Aortic smooth muscle cell (primary cell): ENCODE results near the gene CABP2. TPM values are rescaled to one million over a fixed set of nuclear protein-coding genes. Genes with fewer than 3 reads are reported as not detected.

ENCODE experiments used
- total RNA-seq: library from RNA; depleted of rRNA; stranded (reverse); fragments of >200 nt; gene quantifications from 2 replicates; pipeline ENCODE4 v1.2.3, GENCODE V29; 2014

Gene CABP2
- total RNA-seq = not detected in 2 replicates

DNA sequence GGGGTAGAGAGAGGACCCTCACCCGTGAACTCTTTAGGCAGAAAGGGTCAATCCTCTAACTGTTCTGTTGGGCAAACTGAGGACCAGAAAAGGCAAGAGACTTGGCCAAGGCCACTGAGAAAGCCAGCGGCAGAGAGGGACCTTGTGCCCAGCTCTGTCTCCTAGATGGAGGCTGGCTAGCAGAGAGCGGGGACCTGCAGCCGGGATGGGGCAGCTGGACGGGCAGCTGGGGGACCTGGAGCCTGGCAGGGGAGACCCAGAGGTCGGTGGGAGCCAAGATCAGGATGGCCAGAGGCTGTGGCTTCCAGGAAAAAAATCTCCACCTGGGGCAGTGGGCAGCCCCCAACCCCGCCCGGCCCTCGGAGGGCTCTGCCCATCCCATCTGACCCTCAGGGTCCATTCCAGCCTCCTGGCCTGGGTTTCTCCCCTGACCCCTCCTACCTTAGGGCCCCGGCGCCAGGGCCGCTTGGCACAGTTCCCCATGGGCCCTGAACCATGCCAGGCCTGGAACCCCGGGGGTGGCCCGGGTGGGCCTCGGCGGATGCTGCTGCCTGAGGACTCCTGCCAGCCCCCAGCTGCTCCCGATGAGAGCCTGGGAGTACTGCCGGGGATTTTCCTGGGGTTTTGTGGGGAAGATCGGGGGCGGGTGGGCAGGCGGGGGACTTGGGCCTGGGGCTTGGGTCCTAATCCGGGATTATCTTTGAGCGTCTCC, at the start of gene CABP2:
CABP2 (minus strand) TSS at position 603 of the 712 bp plus-strand sequence; CDS start at position 483, 120 bp downstream.

DNA sequence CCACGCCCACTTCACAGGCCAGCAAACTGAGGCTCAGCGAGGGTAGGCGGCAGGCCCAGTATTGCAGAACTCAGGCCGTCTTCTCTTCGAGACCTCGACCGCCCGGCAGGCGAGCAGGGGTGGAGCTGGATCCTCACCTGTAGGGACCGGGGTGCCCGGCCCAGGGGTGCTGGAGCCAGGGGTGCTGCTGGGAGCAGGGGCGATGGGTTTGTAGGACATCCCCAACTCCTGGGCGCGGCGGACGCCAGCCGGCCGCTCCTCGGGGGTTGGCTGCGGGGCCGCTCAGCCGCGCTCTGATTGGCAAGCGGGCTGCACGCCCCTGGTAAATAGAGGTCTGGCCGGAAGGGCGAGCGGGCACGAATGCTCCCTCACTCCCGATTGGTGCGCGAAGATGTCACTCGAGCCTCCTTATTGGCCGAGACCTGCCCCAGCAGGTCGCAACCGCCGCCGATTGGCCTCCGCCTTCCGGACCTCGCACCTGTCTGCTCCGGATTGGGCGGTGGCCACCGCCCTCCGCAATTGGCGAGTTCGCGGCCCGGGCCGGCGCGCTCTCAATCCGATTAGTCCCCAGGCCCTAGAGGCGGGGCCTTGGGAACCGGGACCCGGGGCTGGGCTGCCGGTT, 15.3 kb downstream of the CABP2 start, which contains the start of gene CDK2AP2:
CDK2AP2 (minus strand) TSS at position 299 of the 622 bp plus-strand sequence; CDS start at position 219, 80 bp downstream.

DNA sequence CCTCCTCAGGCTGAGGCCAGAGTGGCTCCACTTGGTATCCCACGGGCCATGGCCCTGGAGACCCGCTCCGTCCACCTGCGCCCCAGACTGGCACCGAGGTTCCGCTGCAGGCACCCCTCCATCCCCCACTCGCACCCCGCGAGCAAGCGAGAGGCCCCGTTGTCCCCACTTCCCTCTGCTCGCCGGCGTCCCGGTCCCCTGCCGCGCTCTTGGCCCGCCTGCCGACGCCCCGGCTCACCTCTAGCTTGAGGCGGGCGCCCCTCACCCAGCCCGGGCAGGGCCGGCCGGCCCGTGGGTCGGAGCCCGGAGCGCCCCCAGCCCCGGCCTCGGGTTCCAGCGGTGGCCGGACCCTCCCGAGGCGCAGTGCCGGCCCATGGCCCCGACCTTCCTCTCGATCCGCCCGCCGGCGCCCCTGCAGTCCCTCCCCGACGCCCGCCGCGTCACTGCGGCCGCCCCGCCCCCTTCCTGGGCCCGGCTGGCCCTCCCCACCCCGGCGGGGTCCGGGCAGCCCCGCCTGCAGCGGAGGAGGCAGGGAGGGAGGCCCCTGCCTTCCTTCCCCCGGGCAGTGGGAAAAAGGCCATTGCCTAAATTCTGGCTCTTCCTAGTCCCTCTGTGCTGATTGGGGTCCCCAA, 18.2 kb downstream of the CABP2 start, which contains the start of gene PITPNM1:
PITPNM1 (minus strand) TSS at position 414 of the 632 bp plus-strand sequence. CDS start 1,183 bp downstream, outside the sequence.

DNA sequence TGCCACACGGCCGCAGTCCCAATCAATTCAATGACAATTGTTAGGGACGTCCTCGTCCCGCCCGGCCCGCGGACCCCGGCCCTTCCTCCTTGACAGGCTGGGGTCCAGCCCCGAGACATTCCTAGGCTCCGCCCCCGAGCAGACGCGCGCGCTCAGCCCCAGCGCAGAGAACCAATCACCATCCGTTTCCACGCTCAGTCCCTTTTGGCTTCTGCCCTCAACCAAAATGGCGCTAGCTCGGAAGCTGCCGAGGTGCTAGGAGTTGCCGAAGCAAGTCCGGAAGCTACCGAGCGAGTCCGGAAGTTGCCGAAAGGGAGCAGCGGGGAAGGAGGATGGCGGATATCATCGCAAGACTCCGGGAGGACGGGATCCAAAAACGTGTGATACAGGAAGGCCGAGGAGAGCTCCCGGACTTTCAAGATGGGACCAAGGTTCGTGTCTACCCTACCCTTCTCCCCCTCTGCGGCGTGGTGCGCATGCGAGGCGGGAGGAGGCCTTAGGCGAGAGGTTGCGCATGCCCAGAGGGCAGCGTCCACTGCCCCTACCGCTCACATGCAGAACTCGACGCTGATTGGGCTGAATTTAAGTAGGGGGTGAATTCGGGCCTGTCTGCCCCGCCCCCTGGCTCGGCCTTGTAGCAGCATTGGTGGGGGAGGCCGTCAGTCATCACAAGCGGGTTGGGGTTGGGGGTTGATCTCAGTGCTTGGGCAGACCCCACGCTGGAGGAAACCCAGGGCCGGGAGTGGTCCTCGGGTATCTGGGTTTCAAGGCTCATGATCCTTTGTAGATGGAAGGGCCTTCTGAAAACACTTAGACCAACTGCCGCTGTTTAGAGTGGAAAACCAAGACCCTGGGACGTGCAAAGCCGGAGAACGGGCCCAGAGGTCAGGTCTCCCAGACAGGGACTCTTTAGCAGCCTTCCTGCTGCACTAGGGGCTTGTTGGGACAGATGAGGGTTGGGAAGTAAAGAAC, 40.1 kb downstream of the CABP2 start, which contains the start of gene AIP:
AIP (plus strand) TSS at position 200 of the 972 bp plus-strand sequence; CDS start at position 333, 133 bp downstream.

Other genes starting within 250 kb of the CABP2 start
- 46.2 and 58.3 TPM in 2 replicates for gene ANKRD13D, start 234.1 kb downstream of the CABP2 start, total RNA-seq
- gene SSH3, start 219.9 kb downstream of the CABP2 start, total RNA-seq = 8.9 and 11.1 TPM in 2 replicates
- 38.7 and 39.3 TPM in 2 replicates for gene POLD4, start 169.9 kb downstream of the CABP2 start, total RNA-seq
- gene CLCF1, start 149.8 kb downstream of the CABP2 start, total RNA-seq = 4.7 and 7.7 TPM in 2 replicates
- gene RAD9A, start 131.5 kb downstream of the CABP2 start, total RNA-seq = 5.2 and 5.8 TPM in 2 replicates
- gene PPP1CA, start 121.6 kb downstream of the CABP2 start, total RNA-seq = 146 and 165 TPM in 2 replicates
- gene TBC1D10C, start 119.4 kb downstream of the CABP2 start, total RNA-seq = not detected in 2 replicates
- 0.13 and 0.75 TPM in 2 replicates for gene CARNS1, start 107.8 kb downstream of the CABP2 start, total RNA-seq
- gene RPS6KB2, start 95.0 kb downstream of the CABP2 start, total RNA-seq = 42.8 and 53.8 TPM in 2 replicates
- 0.25 and 0.26 TPM in 2 replicates for gene PTPRCAP, start 85.8 kb downstream of the CABP2 start, total RNA-seq
- gene CORO1B, start 80.0 kb downstream of the CABP2 start, total RNA-seq = 128 and 130 TPM in 2 replicates
- gene GPR152, start 70.7 kb downstream of the CABP2 start, total RNA-seq = not detected in 2 replicates
- 0.19 and 0.26 TPM in 2 replicates for gene CABP4, start 68.1 kb downstream of the CABP2 start, total RNA-seq
- 20.5 and 21.1 TPM in 2 replicates for gene TMEM134, start 54.2 kb downstream of the CABP2 start, total RNA-seq
- 87.0 and 102 TPM in 2 replicates for gene AIP, start 40.4 kb downstream of the CABP2 start, total RNA-seq
- 28.8 and 41.4 TPM in 2 replicates for gene PITPNM1, start 18.1 kb downstream of the CABP2 start, total RNA-seq
- gene CDK2AP2, start 15.3 kb downstream of the CABP2 start, total RNA-seq = 15.4 and 16.2 TPM in 2 replicates
- 1,013 and 1,126 TPM in 2 replicates for gene GSTP1, start 60.4 kb upstream of the CABP2 start, total RNA-seq
- gene NDUFV1, start 83.5 kb upstream of the CABP2 start, total RNA-seq = 164 and 209 TPM in 2 replicates
- gene NUDT8, start 106.5 kb upstream of the CABP2 start, total RNA-seq = 5.1 and 7.3 TPM in 2 replicates
- not detected in 2 replicates for gene TBX10, start 116.3 kb upstream of the CABP2 start, total RNA-seq
- not detected in 2 replicates for gene ACY3, start 127.3 kb upstream of the CABP2 start, total RNA-seq
- not detected in 2 replicates for gene ALDH3B2, start 151.2 kb upstream of the CABP2 start, total RNA-seq